GM21367 (cell line): Measurements from ENCODE around the gene PRKCI.
"Not testable (repeated sequence)": the region's sequence is repeated elsewhere in the genome, so short reads cannot be mapped to it uniquely, and the experiment has no call there.

ENCODE experiments used
- ATAC-seq: cut with Tn5 transposase; IDR thresholded peaks from one replicate; pipeline ENCODE4 v1.9.1; 2021; ENCODE audit not compliant: unreplicated experiment

The PRKCI gene

DNA sequence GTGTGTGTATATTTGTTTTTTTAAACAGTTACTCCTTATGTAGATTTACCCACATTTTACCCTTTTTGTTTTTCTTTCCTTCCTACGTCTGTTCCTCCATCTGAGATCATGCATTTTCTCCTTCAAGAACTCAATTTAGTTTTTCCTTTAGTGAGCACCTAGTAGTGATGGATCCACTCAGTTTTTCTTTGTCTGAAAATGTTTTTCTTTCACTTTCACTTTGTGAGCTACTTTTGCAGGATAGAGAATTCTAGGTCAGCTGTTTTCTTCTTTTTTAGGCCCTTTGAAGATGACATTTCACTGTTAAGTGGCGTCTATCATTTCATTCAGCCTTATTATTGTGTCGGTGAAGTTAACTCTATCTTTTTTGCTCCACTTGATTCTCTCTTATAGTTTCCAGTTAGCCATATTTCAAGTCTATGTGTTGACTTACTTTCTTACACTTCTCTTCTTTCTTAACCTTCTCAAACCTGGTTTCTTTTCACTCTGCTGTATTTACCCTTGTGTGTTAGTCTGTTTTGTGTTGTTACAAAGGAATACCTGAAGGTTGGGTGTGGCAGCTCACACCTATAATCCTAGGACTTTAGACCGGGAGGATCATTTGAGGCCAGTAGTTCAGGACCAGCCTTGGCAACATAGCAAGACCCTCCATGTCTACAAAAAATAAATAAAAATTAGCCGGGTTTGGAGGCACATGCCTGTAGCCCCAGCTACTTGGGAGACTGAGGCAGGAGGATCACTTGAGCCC is 55.8 kb downstream of the PRKCI start:
- no peak for ATAC-seq

DNA sequence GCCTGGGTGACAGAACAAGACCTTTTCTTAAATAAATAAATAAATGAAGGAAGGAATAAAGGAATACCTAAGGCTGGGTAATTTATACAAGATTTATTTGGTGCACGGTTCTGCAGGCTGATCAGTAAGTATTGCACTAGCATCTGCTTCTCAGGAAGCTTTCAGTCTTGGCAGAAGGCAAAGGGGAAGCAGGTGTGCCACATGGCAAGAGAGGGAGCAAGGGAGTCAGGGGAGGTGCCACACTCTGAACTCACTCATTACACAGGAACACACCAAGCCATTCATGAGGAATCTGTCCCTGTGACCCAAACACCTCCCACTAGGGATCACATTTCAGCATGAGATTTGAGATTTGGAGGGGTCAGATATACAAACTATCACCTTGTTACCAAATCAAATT is 56.4 kb downstream of the PRKCI start:
- no peak for ATAC-seq

DNA sequence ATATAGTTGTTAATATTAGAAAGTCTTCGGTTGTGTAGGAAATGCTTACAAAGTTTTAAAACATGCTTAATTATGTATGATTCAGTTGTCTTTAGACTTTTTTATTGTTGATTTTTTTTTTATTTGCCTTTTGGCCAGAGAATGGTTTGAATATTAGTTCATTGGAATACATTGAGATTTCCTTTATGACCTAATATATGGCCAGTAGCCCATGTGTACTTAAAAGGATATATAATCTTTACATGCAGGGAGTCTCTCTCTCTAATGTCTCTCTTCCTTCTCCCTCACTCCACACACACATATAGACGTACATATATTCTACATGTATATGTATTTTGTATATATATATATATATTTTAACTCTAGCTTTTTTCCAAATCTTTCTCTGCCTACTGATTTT is 68.0 kb downstream of the PRKCI start:
- no peak for ATAC-seq

DNA sequence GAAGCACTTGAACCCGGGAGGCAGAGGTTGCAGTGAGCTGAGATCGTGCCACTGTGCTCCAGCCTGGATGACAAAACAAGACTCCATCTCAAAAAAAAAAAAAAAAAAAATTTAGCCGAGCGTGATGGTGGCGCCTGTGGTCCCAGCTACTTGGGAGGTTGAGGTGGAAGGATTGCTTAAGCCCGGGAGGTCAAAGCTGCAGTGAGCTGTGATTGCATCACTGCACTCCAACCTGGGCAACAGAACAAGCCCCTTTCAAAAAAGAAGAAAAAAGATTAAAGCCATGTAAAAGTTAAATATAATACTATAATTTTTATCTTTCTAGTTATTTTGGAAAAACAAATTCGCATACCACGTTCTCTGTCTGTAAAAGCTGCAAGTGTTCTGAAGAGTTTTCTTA is 73.4 kb downstream of the PRKCI start:
- no peak for ATAC-seq

DNA sequence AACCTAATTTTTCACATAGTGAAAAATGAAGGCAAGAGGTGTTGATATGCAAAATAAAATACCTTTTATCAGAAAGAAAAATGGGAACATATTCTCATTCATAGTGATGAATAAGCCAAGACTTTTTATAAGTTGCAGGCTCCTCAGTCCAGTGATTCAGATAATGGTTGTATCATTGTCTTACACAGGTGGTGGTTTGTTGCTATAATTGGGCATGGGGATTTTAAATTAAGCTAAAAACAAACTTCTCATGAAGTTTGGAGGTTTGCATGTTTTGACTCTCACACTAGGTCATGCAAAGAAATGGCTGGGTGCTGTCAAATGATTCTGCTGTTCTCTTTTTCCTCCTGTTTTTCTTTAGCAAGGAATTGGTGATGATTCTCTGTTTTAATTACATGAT is 74.5 kb downstream of the PRKCI start:
- no peak for ATAC-seq

DNA sequence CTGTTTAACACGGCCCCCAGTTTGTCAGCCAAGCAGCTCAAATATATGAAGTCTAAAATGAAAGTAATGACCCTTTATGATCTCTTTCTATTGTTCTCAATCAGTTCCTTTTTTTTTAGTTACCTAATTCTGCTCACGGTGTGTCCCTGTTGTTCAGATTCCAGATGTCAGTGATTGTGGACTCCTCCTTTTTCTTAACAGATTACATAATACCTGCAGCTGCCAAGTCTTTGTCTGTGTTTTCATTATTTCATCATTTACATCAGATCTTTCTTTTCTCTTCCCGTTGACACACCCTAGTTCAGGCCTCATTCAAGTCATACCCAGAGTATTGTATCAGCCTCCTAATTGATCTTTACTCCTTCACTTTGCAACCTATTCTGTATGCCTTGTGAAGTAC is 79.2 kb downstream of the PRKCI start:
- no peak for ATAC-seq

DNA sequence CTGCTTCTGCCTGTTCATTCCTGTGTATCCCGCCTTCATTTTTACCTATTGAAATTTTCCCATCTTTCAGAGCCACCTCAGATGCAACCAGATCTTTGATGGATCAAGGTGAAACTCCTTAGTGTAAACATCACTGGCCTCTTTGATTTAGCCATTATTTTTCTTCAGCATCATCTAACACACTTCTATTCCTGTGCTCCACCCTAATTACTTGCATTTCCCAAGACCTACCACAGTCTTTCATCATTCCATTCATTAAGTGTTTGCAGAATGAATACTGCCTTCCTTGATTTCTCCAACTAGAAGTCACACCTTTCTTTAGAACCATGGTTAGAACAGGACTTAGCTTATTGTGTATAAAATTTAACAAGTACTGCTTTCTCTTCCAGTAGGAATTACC is 79.8 kb downstream of the PRKCI start:
- no peak for ATAC-seq

DNA sequence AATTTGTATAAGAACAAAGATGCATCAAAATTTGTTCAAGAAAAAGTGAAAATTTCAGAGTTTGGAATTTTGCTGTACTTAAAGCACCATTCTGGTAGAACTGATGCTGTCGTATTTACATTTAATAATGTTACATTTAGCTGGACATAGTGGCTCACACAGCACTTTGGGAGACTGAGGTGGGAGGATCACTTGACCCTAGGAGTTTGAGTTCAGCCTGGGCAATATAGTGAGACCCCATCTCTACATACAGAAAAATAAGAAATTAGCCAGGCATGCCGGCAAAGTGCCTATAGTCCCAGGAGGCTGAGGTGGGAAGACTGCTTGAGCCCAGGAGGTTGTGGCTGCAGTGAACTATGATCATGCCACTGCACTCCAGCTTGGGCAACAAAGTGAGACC is 83.8 kb downstream of the PRKCI start:
- no peak for ATAC-seq

DNA sequence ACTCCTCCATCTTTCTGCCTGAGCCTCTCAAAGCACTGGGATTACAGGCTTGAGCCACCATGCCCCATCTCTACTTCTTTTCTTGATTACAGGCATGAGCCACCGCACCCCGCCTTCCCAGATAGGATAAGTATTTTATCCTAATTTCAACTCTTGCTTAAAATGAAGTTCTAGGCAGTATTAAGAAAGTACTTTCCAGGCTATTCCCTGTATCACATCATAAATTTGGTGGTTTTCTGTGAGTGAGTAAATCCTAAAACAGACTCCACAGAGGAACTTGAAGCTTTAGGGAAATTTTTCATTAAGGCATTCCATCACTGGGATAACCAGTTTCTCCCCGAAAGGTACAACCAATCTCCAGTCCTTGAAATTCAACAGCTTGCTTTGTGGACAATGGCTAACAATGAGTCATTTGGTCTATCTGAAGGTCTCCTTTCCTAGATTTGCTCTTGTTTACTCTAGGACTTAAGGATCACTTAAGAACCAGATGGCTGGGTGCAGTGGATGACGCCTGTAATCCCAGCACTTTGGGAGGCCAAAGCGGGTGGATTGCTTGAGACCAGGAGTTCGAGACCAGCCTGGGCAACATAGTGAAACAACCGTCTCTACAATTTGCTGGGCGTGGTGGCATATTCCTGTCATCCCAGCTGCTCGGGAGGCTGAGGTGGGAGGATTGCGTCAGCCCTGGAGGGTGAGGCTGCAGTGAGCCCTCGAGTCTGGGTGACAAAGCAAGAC is 85.6 kb downstream of the PRKCI start:
- ATAC-seq = no peak

DNA sequence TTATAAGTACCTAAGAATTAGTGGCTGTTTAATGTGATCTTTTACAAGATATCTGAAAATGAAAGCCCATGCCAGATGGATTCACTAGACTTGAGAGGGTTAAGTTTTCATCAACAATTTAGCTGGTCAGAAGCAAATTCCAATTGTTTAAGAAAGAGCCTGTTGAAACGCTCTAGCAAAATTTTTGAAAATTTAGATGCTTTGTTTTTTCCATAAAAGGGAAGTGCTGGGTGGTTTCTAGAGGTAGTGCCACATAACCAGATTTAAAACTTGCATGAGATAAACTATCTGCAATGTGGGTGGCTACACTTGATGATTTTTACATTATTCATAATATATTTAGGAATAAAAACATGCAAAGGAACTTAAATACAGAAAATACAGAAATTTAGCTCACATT is 86.8 kb downstream of the PRKCI start:
- no peak for ATAC-seq

DNA sequence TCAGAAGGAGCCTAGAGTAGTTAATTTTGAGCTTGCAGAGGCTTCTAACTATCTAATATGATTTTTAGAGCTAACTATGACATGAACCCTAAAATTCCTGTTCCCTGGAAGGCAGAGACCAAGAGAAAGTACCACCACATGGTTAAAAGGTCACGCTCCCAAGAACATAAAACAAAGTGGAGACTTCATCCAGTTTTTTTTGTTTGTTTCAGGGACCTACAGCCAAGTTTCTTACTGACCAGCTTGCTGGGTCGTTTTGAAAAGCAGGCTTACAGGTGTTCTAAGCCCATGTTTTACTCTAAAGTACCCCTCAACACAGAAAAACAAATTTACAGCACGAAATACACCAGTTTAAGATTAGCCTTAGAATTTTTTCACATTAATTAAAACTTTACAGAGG is 95.7 kb downstream of the PRKCI start:
- no peak for ATAC-seq

DNA sequence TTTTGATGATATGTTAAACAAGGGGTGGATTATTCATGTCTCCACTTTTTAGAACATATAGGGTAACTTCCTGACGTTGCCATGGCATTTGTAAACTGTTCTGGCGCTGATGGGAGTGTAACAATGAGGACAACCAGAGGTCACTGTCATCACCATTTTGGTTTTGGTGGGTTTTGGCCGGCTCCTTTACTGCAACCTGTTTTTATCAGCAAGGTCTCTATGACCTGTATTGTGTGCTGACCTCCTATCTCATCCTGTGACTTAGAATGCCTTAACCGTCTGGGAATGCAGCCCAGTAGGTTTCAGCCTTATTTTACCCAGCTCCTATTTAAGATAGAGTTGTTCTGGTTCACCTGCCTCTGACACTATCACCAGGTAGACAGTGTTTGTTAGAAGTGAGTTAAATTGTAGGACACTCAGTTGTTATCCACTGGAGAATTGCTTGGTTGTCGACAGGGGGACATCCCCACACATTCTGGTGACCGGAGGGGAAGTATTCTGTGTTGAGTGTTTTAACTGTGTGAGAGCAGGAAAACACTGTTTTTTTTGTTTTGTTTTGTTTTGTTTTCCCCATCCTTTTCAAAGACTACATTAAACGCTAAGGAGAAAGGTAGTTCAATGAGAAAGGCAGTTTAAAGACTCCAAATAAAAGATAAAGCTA is 98.4 kb downstream of the PRKCI start:
- ATAC-seq = no peak

DNA sequence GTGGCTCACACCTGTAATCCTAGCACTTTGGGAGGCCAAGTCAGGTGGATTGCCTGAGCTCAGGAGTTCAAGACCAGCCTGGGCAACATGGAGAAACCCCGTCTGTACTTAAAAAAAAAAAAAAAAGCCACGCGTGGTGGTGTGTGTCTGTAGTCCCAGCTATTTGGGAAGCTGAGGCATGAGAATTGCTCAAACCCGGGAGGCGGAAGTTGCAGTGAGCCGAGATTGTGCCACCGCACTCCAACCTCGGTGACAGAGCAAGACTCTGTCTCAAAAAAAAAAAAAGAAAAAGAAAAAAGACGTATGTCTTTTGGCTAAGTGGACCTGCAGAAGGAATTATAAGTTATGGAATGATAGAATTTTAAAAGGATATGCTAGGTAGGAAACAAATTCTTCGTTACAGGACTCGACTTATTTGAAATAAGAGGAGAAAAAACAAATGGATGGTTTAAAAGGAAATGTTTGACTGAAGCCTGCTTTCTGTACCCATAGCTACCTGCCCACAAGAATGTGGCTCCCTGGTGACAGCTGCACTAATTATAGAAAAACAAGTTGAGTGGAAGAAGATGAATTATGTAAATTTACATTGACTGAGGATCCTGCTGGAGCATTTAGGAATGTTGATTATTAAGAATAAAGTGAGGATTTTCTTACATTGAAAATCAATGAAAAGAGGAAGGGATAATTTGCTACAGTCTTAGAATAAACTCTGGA is 99.3 kb downstream of the PRKCI start:
- no peak for ATAC-seq

DNA sequence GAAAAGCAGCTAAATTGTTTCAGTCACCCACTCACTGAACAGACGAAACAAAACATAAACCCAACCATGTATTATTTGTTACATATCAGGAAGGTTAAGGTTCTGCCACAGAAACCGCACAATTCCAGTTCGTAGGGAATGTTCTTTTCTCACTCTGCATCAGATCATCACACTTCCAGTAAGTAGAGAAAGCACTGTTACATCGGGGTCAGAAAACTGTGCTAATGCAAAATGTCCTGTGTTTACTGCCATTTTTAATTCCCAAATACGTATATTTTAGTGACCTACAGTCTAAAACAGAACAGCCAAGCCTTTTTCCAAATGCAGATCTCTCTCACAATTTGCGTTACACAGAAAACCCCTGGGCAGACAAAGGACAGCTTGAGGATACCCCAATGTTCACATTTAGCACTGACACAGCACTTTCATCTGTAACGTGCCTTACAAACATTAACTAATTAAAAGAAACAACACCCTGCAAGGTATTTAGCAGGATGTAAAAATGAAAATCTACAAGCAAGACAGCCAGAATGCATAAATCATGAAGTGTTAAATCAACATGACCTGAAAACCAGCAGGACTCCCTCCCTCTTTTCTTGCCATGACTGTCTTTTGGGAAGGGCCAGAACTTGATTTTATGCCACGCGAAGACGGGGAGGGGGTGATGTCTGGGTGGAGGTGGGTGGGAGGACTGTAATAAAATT is 100.5 kb downstream of the PRKCI start:
- no peak for ATAC-seq

DNA sequence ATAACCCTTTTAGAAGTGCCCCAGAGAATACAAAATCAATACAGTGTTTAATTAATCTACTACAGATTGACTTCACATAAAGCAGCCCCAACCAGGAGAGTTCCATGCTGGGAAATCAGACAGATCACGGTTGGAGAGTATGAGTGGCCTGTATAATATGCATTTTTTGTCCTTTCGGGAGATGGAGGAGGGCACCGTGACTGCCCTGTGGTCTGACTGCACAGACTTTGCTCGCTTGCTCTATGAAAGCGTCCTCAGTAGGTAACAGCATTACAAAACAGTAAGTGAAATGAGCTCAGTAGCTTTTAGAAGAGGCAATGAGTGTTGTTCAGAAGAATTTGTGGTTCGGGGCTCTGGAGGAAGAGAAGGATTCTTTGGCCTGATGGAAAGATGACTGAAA is 101.1 kb downstream of the PRKCI start:
- ATAC-seq = no peak

DNA sequence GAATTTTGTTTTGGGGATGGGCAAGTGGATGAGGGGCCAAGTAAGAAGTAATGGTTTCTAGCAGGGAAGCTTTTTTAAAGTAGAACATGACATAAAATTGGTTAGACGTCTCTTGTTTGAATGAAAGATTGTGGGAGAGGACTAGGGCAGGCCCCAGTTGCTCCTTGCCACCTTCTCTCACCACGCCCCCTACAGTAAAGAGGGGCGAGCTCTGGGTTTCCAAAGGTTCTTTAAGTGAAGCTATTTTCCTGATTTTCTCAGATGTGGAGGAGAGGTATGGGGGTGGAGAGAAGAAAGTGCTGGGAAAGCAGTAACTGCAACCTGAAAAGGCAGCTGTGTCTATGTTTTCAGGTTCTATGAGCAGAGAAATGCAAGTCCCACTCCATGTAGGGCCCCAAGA is 102.7 kb downstream of the PRKCI start:
- no peak for ATAC-seq

DNA sequence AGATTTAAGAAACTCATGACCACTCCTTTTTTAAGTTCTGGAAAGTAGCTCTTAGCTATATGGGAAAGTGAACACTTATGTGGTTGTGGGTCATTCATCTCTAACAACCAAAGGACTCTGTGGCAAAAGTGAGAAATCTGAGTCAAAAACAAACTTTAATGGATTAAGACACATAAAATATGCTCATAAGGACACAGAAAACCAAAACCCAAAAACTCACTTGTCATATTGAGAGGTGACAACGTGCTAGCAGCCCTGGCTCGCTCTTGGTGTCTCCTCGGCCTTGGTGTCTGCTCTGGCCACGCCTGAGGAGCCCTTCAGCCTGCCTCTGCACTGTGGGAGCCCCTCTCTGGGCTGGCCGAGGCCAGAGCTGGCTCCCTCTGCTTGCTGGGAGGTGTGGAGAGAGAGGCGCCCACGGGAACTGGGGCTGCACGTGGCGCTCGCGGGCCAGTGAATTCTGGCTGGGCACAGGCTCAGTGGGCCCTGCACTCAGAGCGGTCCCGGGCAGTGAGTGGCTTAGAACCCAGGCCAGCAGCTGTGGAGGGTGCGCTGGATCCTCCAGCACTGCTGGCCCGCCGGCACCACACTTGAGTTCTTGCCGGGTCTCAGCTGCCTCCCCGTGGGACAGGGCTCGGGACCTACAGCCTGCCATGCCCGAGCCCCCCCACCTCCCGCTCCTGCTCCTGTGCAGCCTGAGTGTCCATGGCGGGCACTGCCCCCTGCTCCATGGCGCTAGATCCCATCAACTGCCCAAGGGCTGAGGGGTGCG is 105.0 kb downstream of the PRKCI start:
- no peak for ATAC-seq

DNA sequence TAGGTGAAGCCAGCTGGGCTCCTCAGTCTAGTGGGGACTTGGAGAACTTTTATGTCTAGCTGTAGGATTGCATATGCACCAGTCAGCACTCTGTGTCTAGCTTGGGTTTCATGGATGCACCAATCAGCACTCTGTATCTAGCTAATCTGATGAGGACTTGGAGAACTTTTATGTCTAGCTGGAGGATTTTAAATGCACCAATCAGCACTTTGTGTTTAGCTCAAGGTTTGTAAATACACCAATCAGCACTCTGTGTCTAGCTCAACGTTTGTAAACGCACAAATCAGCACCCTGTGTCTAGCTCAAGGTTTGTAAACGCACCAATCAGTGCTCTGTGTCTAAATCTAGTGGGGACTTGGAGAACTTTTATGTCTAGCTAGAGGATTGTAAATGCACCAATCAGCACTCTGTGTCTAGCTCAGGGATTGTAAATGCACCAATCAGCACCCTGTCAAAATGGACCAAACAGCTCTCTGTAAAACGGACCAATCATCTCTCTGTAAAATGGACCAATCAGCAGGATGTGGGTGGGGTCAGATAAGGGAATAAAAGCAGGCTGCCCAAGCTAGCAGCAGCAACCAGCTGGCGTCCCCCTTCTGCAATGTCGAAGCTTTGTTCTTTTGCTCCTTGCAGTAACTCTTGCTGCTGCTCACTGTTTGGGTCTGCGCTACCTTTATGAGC is 105.8 kb downstream of the PRKCI start:
- ATAC-seq = not testable (repeated sequence)

DNA sequence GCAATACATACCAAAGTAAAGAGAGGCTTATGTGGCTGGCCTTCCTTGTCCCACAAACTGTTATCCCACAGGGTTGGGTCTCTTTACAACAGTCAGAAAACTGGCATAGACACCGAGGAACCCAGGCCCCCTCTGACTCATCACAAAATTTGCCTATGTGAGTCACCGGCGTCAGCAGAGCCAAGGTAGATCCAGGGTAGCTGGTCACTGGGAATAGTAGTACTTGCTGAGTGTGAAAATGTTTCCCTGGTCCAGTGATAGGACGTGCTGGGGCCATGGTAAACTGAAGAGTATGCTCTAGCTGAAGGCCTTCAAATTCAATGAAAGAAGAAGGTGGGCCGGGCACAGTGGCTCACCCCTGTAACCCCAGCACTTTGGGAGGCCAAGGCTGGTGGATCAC is 108.1 kb downstream of the PRKCI start:
- no peak for ATAC-seq

DNA sequence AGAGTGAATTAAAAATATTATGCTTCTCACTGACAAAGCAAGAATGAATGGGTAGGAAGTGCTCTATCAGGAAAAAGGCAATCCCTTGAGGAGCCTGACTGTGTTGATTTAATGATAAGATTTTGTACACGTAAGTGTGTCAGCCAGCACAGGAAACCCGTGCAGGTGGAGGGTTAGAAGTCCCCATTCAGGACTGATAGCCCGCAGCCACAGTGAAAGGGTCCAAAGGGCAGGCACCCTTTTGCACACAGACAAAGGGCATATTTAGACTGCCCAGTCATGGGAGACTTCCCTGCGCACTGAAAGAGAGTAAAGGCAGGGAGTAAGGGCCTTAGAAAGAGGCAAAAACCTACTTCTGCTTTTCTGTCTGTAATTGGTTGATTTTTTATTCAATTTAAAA is 108.9 kb downstream of the PRKCI start:
- ATAC-seq = no peak
